HG02798 (cell line): ENCODE results near the gene FANCD2OS.
"Not testable (repeated sequence)": the region's sequence is repeated elsewhere in the genome, so short reads cannot be mapped to it uniquely, and the experiment has no call there.

Experiments
- ATAC-seq: cut with Tn5 transposase; IDR thresholded peaks from one replicate; pipeline ENCODE4 v1.9.1; 2021; ENCODE audit warnings: mild to moderate bottlenecking; ENCODE audit not compliant: unreplicated experiment, poor library complexity

Gene FANCD2OS

GRCh38 chr3:10108091-10108490 lies at the start of gene FANCD2OS:
FANCD2OS (minus strand) TSS chr3:10108255; CDS start chr3:10104774, 3,481 bp downstream.
- ATAC-seq: no peak

GRCh38 chr3:10157031-10157430 lies 49.0 kb upstream of the FANCD2OS start:
- no peak for ATAC-seq

- ATAC-seq: no peak
Observed at GRCh38 chr3:10155658-10156057, 47.6 kb upstream of the FANCD2OS start.

GRCh38 chr3:10155123-10155472 lies 47.0 kb upstream of the FANCD2OS start:
- ATAC-seq: no peak

- no peak for ATAC-seq
Observed at GRCh38 chr3:10154335-10155122, 46.5 kb upstream of the FANCD2OS start.

GRCh38 chr3:10150987-10151386 lies 42.9 kb upstream of the FANCD2OS start:
- ATAC-seq: no peak

- ATAC-seq: no peak
Observed at GRCh38 chr3:10149226-10149625, 41.2 kb upstream of the FANCD2OS start.

GRCh38 chr3:10145685-10146084 lies 37.6 kb upstream of the FANCD2OS start:
- no peak for ATAC-seq

- ATAC-seq: no peak
Observed at GRCh38 chr3:10142707-10143560, 34.9 kb upstream of the FANCD2OS start.

GRCh38 chr3:10140996-10141546 lies 33.0 kb upstream of the FANCD2OS start:
- ATAC-seq: no peak

- no peak for ATAC-seq
Observed at GRCh38 chr3:10137178-10137577, 29.1 kb upstream of the FANCD2OS start.

GRCh38 chr3:10136426-10137005 lies 28.5 kb upstream of the FANCD2OS start:
- ATAC-seq: no peak

GRCh38 chr3:10135872-10136271 lies 27.8 kb upstream of the FANCD2OS start:
- not testable (repeated sequence) for ATAC-seq

- no peak for ATAC-seq
Observed at GRCh38 chr3:10122724-10123123, 14.7 kb upstream of the FANCD2OS start.

- ATAC-seq: no peak
Observed at GRCh38 chr3:10121064-10121463, 13.0 kb upstream of the FANCD2OS start.

- no peak for ATAC-seq
Observed at GRCh38 chr3:10119376-10119775, 11.3 kb upstream of the FANCD2OS start.

- no peak for ATAC-seq
Observed at GRCh38 chr3:10116928-10117327, 8.9 kb upstream of the FANCD2OS start.

- ATAC-seq: no peak
Observed at GRCh38 chr3:10116138-10116460, 8.0 kb upstream of the FANCD2OS start.

GRCh38 chr3:10115326-10116137 lies 7.5 kb upstream of the FANCD2OS start, which contains the start of gene BRK1:
BRK1 (plus strand) TSS chr3:10115675; CDS start chr3:10115702, 27 bp downstream.
- ATAC-seq: peak; percentile 98

GRCh38 chr3:10106919-10107318 lies 1.1 kb downstream of the FANCD2OS start:
- no peak for ATAC-seq
